ENCODE measurements around the gene FOXJ2. TPM values are rescaled to one million over a fixed set of nuclear protein-coding genes. Genes with fewer than 3 reads are reported as not detected.
A peak's percentile ranks its signal among the peaks of the same experiment; 100 is the strongest.
"Not testable (repeated sequence)": the region's sequence is repeated elsewhere in the genome, so short reads cannot be mapped to it uniquely, and the experiment has no call there.

Gene FOXJ2
- total RNA-seq, 3 donors from 2014 or later: 10.8 to 24.0 (median 12.3) TPM

DNA sequence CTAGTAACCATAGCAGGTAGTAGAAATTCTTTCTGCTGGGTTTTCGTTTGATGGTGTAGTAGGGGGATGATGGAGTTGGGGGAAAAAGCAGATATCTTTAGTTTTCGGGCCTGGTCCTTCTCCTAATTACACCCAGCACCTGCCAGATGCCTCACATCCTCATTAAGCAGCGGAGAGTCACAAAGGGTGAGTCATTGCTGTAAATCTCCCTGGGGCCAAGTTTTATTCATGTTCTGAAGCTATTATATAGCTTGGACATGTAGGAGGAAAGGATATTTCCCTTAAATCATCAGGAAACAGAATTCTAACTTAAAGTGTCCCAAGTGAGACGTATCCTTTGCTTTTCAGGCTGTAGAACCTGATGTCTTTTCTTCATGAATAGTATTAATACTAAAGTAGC lies 44.7 kb downstream of the FOXJ2 start:
- intact Hi-C loops (cut with DNase I, micrococcal nuclease): no loop called here
- DNase-seq (no peak), ATAC-seq (no peak)
- Histone ChIP-seq H3K36me3 (ENCODE audit: low read depth) (no peaks in the 10 kb centered on the region), H3K4me3 (no peak overlapping the region), H3K4me1 (ENCODE audit: low read depth) (no peaks in the 10 kb centered on the region), H3K9me3 (no peaks in the 10 kb centered on the region)
- TF ChIP-seq, protein P1, sequence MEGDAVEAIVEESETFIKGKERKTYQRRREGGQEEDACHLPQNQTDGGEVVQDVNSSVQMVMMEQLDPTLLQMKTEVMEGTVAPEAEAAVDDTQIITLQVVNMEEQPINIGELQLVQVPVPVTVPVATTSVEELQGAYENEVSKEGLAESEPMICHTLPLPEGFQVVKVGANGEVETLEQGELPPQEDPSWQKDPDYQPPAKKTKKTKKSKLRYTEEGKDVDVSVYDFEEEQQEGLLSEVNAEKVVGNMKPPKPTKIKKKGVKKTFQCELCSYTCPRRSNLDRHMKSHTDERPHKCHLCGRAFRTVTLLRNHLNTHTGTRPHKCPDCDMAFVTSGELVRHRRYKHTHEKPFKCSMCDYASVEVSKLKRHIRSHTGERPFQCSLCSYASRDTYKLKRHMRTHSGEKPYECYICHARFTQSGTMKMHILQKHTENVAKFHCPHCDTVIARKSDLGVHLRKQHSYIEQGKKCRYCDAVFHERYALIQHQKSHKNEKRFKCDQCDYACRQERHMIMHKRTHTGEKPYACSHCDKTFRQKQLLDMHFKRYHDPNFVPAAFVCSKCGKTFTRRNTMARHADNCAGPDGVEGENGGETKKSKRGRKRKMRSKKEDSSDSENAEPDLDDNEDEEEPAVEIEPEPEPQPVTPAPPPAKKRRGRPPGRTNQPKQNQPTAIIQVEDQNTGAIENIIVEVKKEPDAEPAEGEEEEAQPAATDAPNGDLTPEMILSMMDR (IDR thresholded peaks at IDR 0.05): no peak

DNA sequence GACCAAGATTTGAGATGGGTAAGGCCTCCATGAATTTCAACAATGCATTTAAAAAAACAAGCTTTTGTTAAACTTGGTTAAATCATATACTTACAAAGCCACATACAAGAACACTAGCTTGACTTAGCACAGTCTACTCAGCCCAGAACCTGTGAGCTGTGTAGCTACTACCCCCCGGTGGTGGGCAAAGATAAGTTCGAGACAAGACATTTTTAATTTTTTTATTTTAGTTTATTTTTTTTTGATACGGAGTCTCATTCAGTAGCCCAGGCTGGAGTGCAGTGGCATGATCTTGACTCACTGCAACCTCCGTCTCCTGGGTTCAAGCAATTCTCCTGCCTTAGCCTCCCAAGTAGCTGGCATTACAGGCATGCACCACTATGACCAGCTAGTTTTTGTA lies 45.9 kb downstream of the FOXJ2 start:
- no peak for DNase-seq
- intact Hi-C loops (cut with DNase I, micrococcal nuclease): no loop called here
- H3K9me3 ChIP-seq: no peaks in the 10 kb centered on the region
- H3K4me1 ChIP-seq (ENCODE audit: low read depth): peaks cover 4% of the 10 kb centered on the region
- no peak overlapping the region for H3K4me3 ChIP-seq
- TF ChIP-seq, protein P1 (IDR thresholded peaks at IDR 0.05): no peak
- no peak for ATAC-seq
- no peaks in the 10 kb centered on the region for H3K36me3 ChIP-seq (ENCODE audit: low read depth)

DNA sequence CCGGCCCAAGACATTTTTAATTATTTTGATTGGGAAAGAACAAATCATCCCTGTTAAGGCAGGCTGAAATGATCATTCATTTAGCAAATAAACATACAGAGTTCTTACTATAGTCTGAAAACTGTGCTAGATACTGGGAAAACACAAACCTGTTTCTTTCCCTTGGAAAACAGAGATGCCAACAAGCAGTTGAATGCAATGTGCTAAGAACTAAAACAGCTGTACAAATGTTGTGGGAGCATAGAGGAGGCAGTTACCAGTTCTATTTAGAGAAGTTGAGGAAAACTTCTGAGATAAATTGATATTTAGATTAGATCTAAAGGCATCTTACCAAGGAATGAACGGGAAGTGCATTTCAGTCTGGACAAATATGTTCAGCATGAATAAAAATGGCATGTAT lies 46.4 kb downstream of the FOXJ2 start:
- no peaks in the 10 kb centered on the region for H3K36me3 ChIP-seq (ENCODE audit: low read depth)
- intact Hi-C loops (cut with DNase I, micrococcal nuclease): no loop called here
- no peak for DNase-seq
- TF ChIP-seq, protein P1 (IDR thresholded peaks at IDR 0.05): no peak
- no peaks in the 10 kb centered on the region for H3K9me3 ChIP-seq
- ATAC-seq: no peak
- H3K4me1 ChIP-seq (ENCODE audit: low read depth): peaks cover 9% of the 10 kb centered on the region
- H3K4me3 ChIP-seq: no peak overlapping the region

DNA sequence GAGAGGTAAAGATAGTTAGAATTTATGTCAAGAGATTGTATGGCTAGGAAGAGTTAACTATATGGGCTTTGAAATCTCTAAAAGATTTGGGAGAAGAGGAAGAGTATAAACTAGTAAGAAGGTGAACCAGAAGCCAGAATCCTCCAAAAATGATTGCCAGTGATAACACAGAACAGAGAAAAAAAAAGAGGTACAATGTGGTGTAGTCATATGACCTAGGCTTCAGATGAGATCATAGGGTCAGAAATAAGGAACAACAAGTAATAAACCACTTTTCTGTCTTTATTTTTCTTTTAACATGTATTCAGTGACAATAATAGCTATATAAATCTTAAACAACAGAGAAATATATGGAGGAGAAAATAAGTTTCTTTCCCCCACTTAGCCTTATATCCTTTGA lies 47.6 kb downstream of the FOXJ2 start:
- Histone ChIP-seq H3K36me3 (ENCODE audit: low read depth) (no peaks in the 10 kb centered on the region), H3K9me3 (no peaks in the 10 kb centered on the region), H3K4me3 (no peak overlapping the region), H3K4me1 (ENCODE audit: low read depth) (peaks cover 11% of the 10 kb centered on the region)
- intact Hi-C loops (cut with DNase I, micrococcal nuclease): no loop called here
- no peak for DNase-seq
- TF ChIP-seq, protein P1 (IDR thresholded peaks at IDR 0.05): no peak
- ATAC-seq: no peak

DNA sequence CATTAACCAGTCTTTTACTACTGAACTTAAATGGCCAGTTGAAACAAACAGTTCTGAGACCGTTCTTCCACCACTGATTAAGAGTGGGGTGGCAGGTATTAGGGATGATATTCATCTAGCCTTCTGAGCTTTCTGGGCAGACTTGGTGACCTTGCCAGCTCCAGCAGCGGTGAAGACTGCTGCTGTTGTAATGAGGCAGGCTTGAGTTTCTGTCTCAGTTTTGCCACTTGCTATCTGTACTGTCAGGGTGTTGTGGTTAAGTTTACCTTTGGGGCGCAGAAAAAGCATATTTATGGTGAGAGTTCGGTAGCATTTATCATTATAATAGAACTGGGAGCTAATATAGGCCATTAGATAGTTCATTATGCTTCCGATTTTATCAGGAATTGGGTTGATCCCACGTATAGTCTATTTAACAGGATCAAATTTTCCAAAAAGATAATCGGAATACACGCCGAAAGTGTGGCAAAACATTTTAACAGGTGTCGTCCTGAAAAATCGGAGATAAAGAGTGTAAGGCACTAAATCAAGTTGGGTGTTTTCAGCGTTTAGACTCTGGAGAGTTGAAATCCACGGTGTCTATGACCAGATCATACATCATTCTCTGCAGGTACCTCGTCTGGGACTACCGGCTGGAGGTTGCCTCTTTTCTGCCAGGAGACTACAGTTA lies 48.9 kb downstream of the FOXJ2 start:
- Histone ChIP-seq H3K4me3 (peak overlapping the region; percentile 58), H3K4me1 (ENCODE audit: low read depth) (peaks cover 11% of the 10 kb centered on the region), H3K36me3 (ENCODE audit: low read depth) (no peaks in the 10 kb centered on the region), H3K9me3 (no peaks in the 10 kb centered on the region)
- ATAC-seq (peak; percentile 57), DNase-seq (peak in 1 of 3 donors; percentile 40)
- TF ChIP-seq, protein P1 (IDR thresholded peaks at IDR 0.05): no peak
- intact Hi-C loops (cut with DNase I, micrococcal nuclease): no loop called here

DNA sequence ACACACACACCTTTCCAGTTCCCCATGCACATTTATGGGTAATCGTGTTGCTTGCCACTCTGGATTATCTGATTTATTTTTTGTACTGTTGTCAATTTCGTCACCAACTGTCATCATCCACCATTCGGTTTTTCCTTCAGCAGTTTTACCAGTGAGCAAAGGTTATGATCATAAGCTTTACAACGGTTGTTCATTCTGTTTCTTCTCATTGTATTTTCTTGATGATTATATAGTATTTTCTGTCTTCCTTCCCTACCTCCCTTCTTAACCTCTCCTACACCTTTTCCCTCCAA lies 50.2 kb downstream of the FOXJ2 start:
- TF ChIP-seq, protein P1 (IDR thresholded peaks at IDR 0.05): no peak
- intact Hi-C loops (cut with DNase I, micrococcal nuclease): no loop called here
- Histone ChIP-seq H3K9me3 (no peaks in the 10 kb centered on the region), H3K36me3 (ENCODE audit: low read depth) (no peaks in the 10 kb centered on the region), H3K4me1 (ENCODE audit: low read depth) (peaks cover 11% of the 10 kb centered on the region), H3K4me3 (no peak overlapping the region)
- ATAC-seq (no peak), DNase-seq (no peak)

DNA sequence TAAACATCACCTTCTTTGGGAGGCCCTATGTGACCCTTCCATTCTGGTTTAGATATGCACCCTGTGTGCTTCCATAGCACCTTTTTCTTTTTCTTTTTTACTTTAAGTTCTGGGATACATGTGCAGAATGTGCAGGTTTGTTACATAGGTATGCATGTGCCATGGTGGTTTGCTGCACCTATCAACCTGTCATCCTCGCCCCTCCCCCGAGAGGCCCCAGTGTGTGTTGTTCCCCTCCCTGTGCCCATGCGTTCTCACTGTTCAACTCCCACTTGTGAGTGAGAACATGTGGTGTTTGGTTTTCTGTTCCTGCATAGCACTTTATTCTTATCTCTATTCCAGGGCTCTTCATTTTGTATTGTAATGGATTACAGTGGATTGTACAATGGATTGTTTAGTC lies 51.8 kb downstream of the FOXJ2 start:
- H3K36me3 ChIP-seq (ENCODE audit: low read depth); DNase-seq; ATAC-seq; intact Hi-C loops (cut with DNase I, micrococcal nuclease); H3K4me3 ChIP-seq; H3K9me3 ChIP-seq: not testable (repeated sequence)
- peaks cover 11% of the 10 kb centered on the region for H3K4me1 ChIP-seq (ENCODE audit: low read depth)

Measured in mucosa of descending colon (tissue), 3 donors.